GM21786 (cell line): Measurements from ENCODE around the gene CRIM1.
"Not testable (repeated sequence)": the region's sequence is repeated elsewhere in the genome, so short reads cannot be mapped to it uniquely, and the experiment has no call there.

Experiments
- ATAC-seq: cut with Tn5 transposase; IDR thresholded peaks from one replicate; pipeline ENCODE4 v1.9.1; 2021; ENCODE audit not compliant: unreplicated experiment

CRIM1 gene

DNA sequence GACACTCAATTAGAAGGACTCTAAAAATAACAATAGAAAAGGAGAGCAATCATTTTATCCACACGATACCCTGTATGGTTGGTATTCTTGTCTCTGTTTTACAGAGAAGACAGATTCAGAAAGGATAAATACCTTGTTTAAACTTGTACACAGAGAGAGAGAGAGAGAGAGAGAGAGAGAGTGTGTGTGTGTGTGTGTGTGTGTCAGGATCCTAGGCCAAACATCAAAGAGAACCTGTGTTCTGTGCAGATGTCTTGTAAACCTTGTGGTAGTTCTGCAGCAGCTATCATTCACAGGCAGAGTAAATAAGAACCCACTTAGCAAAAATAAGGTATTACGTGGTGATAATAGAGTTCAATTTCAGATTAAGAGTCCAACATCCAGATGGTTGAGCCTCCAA is 4.3 kb upstream of the CRIM1 start:
- no peak for ATAC-seq

DNA sequence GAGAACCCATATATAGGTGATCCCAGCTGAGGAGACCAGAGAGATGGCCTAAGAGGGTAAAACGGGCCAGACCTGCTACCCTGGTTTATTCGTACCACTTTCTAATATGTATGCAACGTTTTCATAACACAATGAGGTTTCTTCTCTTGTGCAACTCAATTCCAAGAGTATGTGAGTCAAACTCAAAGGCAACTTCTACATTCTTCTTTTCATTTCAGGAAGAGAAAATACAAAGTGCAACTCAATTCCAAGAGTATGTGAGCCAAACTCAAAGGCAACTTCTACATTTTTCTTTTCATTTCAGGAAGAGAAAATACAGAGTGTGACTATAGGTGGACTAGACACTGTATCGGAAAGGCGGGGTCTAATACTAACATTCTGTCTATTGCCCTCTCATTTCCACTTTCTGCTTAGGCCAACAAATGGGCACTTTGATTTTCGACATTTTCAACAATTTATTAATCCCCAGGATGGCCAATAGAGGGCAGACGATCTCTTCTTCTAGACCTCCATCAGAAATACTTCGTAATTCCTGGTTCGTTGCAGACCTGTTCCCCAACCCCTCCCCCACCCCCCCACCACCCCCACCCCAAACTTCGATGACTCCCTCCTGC is 3.7 kb upstream of the CRIM1 start:
- no peak for ATAC-seq

DNA sequence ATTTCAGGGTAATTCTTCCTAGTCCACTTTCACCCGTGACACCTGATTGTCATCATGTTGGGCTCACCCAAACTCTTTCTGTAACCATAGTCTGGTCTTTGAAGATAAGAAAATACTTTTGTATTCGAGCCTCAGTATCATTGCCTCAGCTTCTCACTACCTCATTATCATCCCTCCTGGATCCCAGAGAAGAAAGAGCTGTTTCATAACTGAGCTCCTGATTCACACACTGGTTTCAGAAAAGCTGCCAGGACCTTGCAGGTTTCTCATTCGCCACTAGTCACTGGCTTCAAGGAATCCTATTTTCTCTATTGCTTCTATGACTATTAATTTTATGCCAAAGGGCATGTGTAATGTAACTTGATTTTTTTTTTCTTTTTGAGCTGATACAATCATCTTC is 2.9 kb upstream of the CRIM1 start:
- no peak for ATAC-seq

DNA sequence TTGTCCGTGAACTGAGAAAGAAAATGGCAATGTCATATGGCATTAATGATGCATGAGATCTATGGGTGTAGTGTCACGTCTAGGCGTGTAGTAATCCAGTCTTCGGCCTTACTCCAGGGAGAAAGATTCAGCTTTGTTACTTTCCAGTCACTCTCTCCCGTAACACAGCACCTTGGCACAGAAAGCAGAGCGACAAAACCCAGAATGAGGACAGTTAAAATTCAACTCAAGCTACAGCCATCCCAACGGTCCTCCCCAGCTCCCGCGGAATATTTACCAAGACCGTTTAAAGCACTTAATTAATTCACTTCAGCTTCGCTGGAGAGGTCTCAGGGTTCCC is 797 bp upstream of the CRIM1 start:
- no peak for ATAC-seq

DNA sequence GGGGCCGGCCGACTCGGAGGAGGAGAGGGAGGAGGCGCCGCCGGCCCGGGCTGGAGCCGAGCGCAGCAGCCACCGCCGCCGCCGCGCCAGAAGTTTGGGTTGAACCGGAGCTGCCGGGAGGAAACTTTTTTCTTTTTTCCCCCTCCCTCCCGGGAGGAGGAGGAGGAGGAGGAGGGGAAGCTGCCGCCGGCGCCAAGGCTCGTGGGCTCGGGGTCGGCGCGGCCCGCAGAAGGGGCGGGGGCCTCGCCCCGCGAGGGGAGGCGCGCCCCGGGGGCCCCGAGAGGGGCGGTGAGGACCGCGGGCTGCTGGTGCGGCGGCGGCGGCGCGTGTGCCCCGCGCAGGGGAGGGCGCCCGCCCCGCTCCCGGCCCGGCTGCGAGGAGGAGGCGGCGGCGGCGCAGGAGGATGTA is 316 bp downstream of the CRIM1 start:
- ATAC-seq, result peak; percentile 17

DNA sequence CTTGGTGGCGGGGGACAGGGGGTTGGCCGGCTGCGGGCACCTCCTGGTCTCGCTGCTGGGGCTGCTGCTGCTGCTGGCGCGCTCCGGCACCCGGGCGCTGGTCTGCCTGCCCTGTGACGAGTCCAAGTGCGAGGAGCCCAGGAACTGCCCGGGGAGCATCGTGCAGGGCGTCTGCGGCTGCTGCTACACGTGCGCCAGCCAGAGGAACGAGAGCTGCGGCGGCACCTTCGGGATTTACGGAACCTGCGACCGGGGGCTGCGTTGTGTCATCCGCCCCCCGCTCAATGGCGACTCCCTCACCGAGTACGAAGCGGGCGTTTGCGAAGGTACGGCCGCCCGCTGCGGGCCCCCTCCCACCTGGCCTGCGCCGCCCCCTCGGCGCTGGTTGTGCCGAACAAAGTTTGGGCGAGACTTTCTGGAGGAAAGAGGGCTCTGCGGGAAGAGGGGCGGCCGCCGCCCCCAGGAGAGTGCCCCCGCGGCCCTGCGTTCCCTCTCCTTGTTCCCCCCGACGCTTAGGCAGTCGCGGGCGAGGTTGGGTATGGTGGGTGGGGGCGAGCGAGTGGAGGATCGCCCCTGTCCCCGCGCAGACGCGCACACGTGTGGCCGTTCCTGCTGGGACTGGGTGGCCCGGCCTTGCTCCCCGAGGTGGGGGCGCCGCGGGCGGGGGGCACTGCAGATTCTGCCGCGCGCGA is 866 bp downstream of the CRIM1 start:
- no peak for ATAC-seq

DNA sequence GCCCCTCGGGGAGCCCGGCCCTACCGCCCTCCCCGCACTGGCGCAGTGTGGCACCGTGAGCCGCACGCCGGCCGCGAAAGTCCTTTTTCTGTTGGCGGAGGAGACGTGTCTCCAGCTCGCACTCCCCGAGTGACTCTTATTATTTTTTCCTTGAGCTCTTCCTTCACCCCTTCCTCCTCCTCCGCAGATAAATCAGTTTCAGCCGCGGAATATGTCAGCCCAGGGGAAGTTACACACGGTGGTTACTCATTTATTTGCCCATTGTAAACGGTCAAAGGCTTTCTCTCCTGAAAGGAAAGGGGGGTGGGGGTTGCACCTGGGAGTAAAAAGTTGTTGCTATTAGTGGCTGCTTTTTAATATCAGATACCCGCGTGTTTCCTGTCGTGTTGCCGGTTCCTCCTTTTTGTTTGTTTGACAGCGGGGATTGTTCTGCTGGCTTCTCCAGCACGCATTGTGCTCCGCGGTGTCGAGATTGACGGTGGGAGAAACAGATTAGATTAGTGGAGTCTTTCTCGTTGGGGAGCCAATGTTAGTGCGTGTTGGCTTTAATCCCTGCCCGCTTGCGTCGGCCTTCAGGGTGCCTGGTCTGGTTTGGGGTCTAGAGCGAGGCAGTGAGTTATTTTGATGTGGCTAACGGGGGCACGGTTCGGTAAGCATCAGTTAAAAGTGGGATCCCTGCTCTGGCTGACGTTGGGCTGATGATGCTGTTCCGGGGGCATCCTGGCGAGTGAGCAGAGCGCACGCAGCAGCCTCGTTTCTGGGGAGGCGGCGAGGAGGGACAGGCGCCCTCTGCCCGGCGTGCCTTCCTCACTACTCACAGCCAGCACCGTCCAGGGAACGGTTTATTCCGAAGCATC is 1.6 kb downstream of the CRIM1 start:
- peak; percentile 29 for ATAC-seq

DNA sequence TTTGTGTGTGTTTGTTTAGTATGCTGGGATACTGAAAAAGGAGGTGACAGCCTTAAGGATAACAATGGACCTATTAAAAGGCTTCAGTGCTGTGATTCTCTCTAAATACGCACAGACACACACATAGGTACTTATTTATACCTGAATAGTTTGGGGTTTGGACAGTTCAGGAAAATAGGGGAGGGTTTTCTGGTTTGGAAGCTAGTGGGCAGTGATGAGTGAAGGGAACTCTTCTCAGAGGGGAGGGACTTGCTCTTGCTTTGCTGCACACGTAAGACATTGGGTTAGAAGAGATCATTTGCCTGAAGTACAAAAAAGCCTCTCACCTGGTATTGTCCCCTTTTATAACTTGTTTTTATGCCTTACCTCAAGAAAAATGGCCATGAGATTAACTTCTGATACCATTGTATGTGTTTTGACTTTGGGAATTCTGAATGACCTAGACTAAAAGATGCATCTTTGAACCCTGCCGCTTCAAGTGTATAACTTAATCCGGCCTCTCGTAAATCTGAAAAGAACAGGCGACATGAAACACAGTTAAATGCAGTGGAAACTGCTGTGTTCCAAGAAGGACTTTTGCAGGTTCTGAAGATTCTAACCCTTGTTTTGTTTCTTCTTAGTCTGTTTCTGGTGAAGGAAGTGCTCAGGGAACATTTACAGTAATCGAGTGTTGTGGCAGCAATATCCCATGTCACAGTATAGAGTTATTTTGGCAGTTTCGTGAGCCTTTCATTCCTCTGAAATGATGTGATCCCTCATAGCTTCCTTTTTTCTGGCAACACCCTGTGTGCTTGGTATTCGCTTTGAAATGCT is 2.5 kb downstream of the CRIM1 start:
- peak; percentile 29 for ATAC-seq

DNA sequence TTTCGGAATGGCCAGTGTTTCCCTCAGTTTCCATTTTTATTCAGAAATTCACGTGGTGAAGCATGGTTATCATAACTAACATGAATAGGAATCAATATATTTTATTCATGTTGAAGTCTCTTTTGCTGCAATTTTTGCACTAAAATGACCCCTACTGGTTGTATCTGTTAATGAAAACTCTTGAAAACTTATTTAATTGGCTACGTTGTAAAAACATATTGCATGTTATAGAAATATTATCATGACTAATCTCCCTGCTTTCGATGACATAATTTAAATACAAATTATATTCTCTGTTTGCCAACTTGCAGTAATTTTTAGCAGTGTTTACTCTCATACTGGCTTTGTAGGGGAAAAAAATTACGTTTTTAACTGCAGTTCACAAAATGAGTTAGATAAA is 3.5 kb downstream of the CRIM1 start:
- no peak for ATAC-seq

DNA sequence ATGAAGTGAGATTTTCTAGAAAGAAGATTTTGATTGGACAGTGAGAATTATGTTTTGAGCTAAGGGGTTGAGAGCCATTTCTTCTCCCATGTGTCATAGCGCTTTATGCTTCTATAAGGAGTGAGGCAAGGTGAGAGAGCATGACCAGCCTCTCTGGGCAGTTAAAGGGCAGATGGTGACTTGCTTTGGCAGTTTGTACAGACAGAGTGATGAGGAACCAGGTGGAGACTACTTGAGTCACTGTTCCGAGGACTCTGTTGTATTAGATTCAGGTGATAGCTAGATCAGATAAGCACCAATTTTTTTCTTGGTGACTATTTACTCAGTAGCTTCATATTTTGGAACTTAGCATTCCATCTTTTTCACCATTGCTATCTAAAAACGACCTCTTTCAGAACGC is 4.5 kb downstream of the CRIM1 start:
- no peak for ATAC-seq

DNA sequence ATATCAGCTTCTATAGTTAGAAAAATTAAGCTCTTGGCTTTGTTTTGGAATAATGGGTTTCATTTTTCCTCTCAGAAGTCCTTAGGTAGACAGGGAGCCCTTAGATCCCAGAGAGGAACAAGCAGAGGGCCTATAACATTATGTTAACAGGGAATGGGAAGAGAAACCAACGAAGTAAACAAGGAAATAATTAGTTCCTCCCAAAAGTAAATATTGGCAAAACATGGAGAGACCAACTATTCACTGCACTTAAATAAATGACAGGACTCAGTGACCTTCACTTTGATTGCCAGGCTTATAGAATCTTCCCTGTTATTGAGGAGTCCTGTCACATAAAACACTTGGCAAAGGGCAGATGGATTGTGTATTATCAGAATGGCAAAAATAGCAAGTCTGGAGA is 5.3 kb downstream of the CRIM1 start:
- ATAC-seq, result no peak

DNA sequence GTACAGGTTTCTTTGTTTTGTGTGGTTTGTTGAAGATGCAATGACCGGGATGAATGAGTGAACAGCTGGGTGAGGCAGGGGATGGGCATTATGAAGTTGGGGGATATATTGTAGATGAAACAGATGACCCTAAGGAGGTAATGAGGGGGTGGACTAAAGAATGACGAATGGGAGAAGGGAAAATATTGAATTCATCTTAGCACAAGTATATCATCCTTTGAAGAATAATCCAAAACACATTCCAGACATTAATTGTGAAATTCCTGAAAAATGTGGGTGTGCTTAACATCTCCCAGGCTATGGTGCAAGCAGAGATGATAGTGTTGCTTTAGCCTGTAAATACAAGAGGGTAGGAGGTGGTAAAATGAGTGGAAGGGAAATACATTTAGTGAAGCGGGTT is 5.8 kb downstream of the CRIM1 start:
- ATAC-seq, result no peak

DNA sequence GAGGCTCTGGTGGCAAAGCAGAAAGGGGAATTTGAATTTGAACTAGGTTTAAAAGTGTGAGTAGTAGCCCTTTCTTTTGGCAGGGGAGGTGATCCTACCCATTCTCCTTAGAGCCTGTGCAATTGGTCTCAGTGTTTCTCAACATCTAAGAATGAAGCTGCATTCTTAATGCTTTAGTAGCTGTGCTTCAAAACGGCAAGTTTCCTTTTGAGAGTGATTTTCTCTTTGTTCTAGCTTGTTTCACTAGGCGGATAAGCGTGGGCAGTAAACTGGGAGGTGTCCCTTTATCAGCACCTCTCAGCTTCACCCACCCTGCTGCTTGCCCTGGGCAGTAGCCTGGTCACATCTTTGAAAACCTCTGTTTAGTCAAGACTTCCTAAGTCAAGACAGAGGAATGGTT is 6.7 kb downstream of the CRIM1 start:
- no peak for ATAC-seq

DNA sequence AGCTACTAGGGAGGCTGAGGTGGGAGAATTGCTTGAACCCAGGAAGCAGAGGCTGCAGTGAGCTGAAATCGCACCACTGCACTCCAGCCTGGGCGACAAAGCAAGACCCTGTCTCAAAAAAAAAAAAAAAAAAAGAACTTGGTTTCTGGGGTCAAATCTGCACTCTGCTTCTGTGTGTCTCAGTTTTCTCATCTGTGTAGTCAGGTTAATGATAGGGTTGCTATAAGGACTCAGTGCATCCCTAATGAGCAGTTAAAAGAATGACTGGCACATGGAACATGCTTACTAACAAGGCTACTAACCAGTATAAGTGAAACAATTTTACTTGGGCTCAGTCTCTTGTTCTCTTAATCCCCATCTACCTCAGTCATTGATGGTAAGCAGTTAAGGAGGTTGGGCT is 7.5 kb downstream of the CRIM1 start:
- not testable (repeated sequence) for ATAC-seq

DNA sequence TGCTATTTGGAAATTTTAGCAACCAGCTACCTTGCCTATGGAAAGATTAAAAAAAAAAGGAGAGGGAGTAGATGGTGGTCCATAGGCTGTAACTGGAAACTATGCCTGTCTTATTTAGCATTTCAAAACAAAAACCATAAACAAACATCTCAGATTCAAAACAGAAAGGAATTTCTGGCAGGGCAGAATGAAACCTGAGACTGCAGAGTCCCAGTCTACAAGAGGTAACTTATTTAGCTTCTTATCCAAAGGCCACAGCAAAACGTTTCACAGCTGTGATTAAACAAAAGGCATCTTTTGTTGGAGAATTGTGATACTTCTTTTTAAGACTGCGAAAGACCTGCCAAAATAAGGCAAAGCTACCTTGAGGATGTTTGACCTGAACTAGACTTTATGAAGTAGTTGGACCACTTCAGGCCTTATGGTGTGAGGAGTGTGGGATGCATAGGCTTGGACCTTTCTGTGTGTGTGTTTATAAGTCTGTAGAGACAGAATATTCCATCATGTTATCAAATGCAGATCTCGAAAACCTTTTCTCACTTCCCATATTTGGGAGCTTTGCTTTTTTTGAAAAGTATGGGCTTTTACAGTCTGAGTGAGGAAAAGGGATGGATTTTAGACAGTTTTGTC is 11.0 kb downstream of the CRIM1 start:
- ATAC-seq, result no peak

DNA sequence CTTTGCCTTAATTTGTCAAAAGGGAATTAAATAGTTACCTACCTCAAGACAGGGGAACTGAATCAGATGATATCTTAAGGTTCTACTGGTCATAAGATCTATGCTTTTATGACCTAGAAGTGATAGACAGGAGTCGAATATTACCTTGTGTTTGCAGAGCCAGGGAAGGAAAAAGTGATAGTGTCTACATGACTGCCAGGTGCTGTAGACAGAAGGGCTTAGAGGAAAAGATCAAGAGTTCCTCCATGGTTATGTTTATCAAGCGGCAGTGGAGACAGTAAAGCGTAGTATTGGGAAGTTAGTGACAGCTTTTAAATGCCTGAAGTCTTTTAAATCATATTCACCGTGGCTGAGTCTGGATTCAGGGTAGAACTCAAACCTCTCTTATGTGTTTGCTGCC is 11.9 kb downstream of the CRIM1 start:
- ATAC-seq, result no peak

DNA sequence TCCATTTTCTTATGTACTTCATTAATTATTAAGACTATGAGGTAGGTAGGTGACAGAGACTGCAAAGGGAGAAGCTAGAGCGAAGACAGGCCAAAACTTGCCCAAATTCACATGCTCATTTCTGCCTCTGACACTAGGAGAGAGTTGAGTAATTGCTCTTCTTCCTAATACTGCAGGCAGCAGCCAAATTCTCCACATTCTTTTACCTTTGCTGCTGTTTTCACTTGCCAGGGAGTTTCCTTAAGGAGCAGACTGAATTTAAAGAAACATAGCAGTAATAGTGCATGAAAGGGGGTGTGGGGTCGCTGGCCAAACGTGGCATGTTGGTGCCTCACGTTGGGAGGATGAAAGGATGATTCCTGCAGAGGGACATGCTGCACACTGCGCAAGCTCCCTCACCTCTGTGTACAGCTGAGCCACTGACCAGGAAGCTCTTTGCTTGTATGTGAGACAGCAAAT is 12.3 kb downstream of the CRIM1 start:
- ATAC-seq, result no peak

DNA sequence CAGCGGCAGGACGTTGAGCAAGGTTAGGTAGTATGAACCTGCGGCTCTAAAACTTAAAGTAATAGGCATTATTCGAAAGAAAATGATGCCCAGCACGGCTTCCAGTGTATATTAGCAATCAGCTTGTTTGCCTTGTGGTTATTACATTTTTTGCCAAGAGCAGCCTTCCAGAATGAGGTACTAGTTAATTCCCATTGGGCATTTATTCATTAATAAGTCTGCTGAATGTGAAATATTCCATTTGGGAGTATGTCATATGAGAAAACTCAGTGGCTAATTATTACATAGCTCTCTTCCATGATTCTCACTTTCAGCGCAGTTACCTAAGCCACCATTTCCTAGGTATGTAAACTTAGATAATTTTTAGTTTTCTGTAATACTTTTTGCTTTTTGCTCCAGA is 12.9 kb downstream of the CRIM1 start:
- ATAC-seq, result no peak

DNA sequence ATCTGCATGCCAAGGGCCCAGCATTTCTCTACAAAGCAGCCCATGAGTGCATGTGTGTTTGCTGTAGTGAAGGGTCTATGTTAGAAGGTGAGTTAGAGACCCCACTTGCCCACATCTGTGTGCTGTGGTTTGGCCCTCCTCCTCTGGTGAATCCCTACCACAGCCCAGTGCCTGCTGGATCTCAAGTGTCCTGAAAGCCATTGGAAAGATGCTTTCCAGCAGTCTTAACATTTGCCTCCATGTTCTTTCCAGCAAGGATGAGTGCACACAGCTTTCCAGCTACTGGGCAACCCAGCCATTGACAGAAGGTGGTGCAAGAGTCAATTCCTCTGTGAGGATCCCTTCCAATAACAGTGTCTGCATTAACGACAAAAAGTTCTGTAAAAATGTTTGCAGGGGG is 13.6 kb downstream of the CRIM1 start:
- no peak for ATAC-seq

DNA sequence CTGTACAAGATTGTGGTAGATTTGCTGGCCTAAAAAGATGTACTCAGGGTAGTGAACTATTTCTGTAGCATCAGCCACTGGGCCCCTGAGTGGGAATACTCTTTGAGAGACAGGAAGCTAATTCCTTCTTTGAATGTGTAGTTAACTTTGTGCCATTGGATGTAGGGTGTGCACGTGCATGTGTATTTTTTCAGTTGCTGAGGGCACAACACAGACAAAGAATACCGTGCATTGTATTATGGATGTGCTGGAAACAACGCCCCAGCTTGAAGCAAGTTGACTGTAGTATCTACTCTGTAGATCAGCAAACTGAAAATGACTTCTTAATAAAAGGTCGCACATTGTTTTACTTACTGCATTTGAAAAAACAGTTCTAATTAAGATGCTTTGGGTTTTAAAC is 14.1 kb downstream of the CRIM1 start:
- ATAC-seq, result no peak

DNA sequence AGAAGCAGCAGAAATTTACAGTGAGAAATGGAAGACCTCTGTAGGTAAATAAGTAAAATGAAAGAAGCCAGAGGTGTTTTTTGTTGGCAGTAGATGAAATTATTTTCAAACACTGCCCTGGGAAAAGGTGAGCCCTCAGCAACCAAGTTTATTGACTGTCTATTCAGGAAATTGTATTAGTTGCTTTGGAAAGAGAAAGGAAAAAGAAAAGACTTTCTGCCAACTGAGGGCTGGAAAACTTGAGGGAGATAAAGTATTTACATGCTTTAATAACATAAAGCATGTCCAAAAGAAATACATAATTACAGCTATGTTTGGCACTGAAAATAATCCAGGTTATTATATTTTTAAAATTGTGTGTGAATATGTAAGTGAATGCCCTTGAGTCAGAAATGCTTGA is 14.7 kb downstream of the CRIM1 start:
- no peak for ATAC-seq
